ENCODE data around the gene COP1. TPM values are rescaled to one million over a fixed set of nuclear protein-coding genes. Genes with fewer than 3 reads are reported as not detected.

The COP1 gene
- total RNA-seq = 100 to 1,000 TPM in 1 of 6 donors, 10 to 100 TPM in 5; 40.4 to 113 (median 68.3) TPM

GRCh38 chr1:176206961-176207902, at the start of gene COP1:
Gene COP1, minus strand, starts transcription at chr1:176207286. Its CDS starts 308 bp downstream, at chr1:176206978.
- H3K27ac ChIP-seq = peak within 1 kb of the TSS; percentile 99
- DNase-seq = peak; percentile 97 to 100
- no peaks in the 10 kb centered on the region for H3K9me3 ChIP-seq
- peak within 1 kb of the TSS; percentile 81 to 98 (median 96) for H3K4me3 ChIP-seq
- ATAC-seq (ENCODE audit: low FRiP score in 2 of 2) = peak; percentile 97 to 98
- no peaks in the 10 kb centered on the region for H3K36me3 ChIP-seq
- TF ChIP-seq EP300 (IDR thresholded peaks at IDR 0.05) (no peak), POLR2AphosphoS5 (IDR thresholded peaks at IDR 0.05) (peak; percentile 66 to 84), POLR2A (IDR thresholded peaks at IDR 0.05) (peak; percentile 9 to 92 (median 72)), CTCF (IDR thresholded peaks at IDR 0.05) (peak in 4 of 6 experiments; percentile 26 to 54 (median 36))
- H3K27me3 ChIP-seq = no peaks in the 10 kb centered on the region
- 0% methylated on average over 58 to 62 of the region's 92 CpGs for WGBS, 2 donors
- peaks cover 28 to 39% (median 33%) of the 10 kb centered on the region in 4 donors for H3K4me1 ChIP-seq

GRCh38 chr1:176252191-176252590, 45.1 kb upstream of the COP1 start:
- TF ChIP-seq POLR2AphosphoS5 (IDR thresholded peaks at IDR 0.05) (no peak), CTCF (IDR thresholded peaks at IDR 0.05) (no peak), EP300 (IDR thresholded peaks at IDR 0.05) (no peak), POLR2A (IDR thresholded peaks at IDR 0.05) (no peak)
- WGBS, 2 donors = 90 to 93% methylated on average over 4 of the region's 4 CpGs
- no peak for ATAC-seq (ENCODE audit: low FRiP score in 2 of 2)

GRCh38 chr1:176244851-176245250, 37.8 kb upstream of the COP1 start:
- TF ChIP-seq CTCF (IDR thresholded peaks at IDR 0.05) (no peak), POLR2A (IDR thresholded peaks at IDR 0.05) (no peak), EP300 (IDR thresholded peaks at IDR 0.05) (no peak), POLR2AphosphoS5 (IDR thresholded peaks at IDR 0.05) (no peak)
- Histone ChIP-seq H3K27ac (no peak overlapping the region), H3K27me3 (no peaks in the 10 kb centered on the region), H3K36me3 (no peaks in the 10 kb centered on the region), H3K9me3 (no peaks in the 10 kb centered on the region), H3K4me3 (no peak overlapping the region), H3K4me1 (no peaks in the 10 kb centered on the region)
- no peak for ATAC-seq (ENCODE audit: low FRiP score in 2 of 2)
- 65 to 74% methylated on average over 2 of the region's 2 CpGs for WGBS, 2 donors
- no peak for DNase-seq

More at GRCh38 chr1:176252191-176252590, 45.1 kb upstream of the COP1 start:
- H3K4me1 ChIP-seq = no peaks in the 10 kb centered on the region
- no peaks in the 10 kb centered on the region for H3K27me3 ChIP-seq
- no peaks in the 10 kb centered on the region for H3K9me3 ChIP-seq
- no peak for DNase-seq
- no peak overlapping the region for H3K4me3 ChIP-seq
- H3K27ac ChIP-seq = no peak overlapping the region
- no peaks in the 10 kb centered on the region for H3K36me3 ChIP-seq

- no peaks in the 10 kb centered on the region for H3K4me1 ChIP-seq
- ATAC-seq (ENCODE audit: low FRiP score in 2 of 2) = no peak
- H3K27me3 ChIP-seq = no peaks in the 10 kb centered on the region
- no peak overlapping the region for H3K4me3 ChIP-seq
- H3K27ac ChIP-seq = no peak overlapping the region
- no peaks in the 10 kb centered on the region for H3K36me3 ChIP-seq
- WGBS, 2 donors = 78 to 86% methylated on average over 2 of the region's 2 CpGs
- TF ChIP-seq EP300 (IDR thresholded peaks at IDR 0.05) = no peak
- no peak for TF ChIP-seq POLR2A (IDR thresholded peaks at IDR 0.05)
- TF ChIP-seq POLR2AphosphoS5 (IDR thresholded peaks at IDR 0.05) = no peak
- TF ChIP-seq CTCF (IDR thresholded peaks at IDR 0.05) = no peak
- no peak for DNase-seq
- H3K9me3 ChIP-seq = no peaks in the 10 kb centered on the region
Measured at GRCh38 chr1:176243746-176244145, 36.7 kb upstream of the COP1 start.

Data from upper lobe of left lung (tissue), 6 donors.